ENCODE data around the gene ARMH4.
"Not testable (repeated sequence)": the region's sequence is repeated elsewhere in the genome, so short reads cannot be mapped to it uniquely, and the experiment has no call there.

Gene ARMH4

DNA sequence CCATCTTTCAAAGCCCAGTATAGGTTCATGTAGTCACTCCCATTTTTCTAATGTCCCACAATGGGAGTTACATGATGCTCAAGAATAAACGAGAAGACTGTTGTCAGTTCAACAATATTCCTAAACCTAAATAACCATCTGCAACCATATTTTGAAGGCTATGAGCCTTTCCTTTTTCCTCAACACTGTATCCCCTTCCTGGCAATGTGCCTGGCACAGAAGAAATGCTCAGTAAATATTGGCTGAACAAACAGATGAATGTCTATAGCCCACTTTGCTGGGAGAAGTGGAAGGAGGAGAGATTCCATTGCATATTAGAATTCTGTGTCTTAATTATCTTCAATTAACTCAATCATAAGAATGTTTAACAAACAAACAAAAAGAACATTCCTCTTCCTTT lies 6.1 kb downstream of the ARMH4 start:
- DNase-seq (ENCODE audit: low read depth in 1 of 2, low spot score in 1 of 2): no peak

DNA sequence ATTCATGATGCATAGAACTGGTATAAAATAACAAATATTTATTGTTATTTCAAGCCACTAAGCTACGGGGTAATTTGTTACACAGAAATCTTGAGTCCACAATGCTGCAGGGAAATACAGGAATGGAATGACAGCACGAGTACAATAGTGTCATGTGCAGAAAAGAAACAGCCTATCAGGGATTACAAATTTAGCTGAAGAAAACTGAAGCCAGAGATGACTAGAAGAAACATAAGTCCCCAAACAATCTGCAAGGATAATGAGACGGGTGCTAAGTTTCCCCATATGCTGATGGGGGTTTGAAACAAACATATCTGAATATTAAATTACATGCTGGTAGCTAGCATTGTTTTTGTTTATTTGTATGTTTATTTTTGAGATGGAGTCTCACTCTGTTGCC lies 8.9 kb downstream of the ARMH4 start:
- no peak for DNase-seq (ENCODE audit: low read depth in 1 of 2, low spot score in 1 of 2)

DNA sequence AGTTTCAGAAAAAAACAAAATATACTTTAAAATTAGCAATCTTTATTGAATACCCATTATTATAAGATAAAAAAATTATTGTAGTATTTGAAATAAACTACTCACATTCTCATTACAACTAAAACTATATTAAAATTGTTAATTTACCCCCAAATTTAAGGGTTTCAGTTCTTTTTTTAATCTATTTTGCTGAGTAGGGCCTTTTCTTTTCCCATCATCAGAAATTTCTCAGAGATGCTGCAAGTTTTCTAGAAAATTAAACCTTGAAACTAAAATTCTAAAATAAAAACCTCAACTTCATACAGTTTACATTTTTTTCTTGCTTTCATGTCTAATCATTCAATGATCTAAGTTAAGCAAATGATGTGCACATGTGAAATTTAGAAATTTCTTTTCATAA lies 10.1 kb downstream of the ARMH4 start:
- no peak for DNase-seq (ENCODE audit: low read depth in 1 of 2, low spot score in 1 of 2)

DNA sequence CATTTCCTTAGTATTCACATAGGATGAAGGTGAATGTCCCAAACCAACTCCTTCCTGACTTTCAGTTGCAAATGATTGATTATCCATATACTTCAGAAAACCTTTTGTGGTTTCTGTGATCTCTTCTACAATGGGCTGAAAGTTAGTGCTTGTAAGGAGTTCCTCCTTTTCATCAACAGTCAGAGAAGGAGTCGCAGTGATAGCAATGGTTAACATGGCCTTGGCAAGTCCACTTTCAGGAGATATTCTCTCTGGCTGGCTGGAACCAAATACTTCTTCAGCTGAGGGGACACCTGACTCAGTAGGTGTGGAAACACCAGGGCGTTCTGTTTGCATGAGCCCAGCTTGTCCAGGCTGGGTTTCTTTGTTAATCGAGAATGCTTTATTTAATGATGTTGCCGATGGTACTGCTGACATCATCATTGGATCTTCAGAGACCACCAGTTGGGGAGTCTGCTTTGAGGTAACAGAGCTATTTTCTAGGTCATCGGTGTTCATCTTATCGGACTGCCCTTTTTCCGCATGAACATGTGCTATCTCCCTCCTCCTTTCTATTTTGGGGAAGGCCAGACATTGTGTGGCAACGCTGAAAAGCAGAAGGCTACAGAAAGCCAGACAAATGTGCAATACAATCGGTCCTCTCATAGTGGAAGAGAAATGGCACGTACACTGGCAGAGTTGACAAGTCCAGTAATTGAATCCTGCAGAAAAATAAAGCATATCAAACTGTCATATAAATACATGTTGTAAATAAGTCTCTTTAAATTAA lies 13.1 kb downstream of the ARMH4 start:
- DNase-seq (ENCODE audit: low read depth in 1 of 2, low spot score in 1 of 2): no peak

DNA sequence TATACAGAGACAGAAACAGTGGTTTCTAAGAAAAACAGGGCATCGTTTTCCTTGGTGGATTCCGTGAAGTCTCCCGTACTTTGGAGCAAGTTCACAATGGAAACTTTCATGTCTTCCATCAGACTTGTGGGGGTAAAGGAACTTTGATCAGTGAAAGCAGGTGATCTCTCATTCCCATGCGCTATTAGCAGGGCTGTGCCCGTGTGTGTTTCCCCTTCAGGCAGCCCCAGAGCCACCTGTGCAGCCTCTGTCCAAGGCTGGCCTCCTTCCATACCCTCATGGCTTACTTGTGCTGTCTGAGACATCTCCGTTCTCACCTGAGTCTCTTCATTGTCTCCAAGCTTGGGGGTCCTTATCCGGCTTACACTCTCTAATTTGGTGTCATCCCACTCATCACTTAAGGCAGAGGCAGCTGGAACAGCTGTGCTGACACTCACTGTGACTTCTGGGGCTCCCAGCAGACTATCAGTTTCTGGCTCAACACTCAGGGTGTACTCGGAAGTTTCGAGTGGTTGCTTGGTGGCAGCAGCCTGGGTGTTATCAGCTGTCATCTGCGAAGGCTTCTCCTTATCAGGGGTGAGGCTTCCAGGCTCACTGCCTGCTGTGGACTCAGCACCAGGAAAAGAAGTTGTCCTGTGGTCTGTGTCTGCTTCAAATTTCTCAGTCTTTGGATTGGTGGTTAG lies 13.8 kb downstream of the ARMH4 start:
- DNase-seq (ENCODE audit: low read depth in 1 of 2, low spot score in 1 of 2): no peak

DNA sequence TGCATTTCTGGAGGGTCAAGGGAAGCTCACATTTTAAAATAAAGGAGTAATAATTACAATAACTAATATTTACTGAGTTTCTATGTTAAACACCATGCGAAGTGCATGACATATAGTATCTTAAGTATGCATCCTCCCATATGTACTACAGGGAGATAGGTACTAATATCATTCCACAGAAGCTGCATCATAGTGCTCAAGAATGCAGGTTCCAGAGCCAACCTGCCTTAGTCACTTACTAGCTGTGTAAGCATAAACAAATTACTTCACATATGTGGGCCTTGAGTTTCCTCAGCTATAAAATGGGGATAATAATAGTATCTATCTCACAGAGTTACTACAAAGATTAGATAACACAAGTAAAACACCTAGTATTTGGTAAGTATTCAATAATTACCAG lies 18.3 kb downstream of the ARMH4 start:
- no peak for DNase-seq (ENCODE audit: low read depth in 1 of 2, low spot score in 1 of 2)

DNA sequence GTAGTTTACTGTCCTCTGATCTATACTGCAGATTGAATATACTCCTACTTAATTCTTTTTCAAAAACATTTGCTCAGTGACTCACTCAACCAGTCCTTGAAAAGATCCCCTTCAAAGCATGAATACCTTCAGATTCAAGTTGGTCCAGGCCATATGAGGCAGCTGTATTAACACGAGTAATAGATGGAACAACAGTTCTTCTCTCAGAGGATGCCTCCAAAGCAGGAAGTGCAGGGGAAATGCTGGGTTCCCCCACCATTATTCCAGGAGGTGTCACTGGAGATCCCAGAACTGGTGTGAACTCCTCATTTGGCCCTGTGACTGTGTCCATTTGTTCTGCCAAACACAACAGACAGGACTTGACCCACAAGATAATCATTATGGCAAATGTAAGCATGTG lies 20.6 kb downstream of the ARMH4 start:
- no peak for DNase-seq (ENCODE audit: low read depth in 1 of 2, low spot score in 1 of 2)

DNA sequence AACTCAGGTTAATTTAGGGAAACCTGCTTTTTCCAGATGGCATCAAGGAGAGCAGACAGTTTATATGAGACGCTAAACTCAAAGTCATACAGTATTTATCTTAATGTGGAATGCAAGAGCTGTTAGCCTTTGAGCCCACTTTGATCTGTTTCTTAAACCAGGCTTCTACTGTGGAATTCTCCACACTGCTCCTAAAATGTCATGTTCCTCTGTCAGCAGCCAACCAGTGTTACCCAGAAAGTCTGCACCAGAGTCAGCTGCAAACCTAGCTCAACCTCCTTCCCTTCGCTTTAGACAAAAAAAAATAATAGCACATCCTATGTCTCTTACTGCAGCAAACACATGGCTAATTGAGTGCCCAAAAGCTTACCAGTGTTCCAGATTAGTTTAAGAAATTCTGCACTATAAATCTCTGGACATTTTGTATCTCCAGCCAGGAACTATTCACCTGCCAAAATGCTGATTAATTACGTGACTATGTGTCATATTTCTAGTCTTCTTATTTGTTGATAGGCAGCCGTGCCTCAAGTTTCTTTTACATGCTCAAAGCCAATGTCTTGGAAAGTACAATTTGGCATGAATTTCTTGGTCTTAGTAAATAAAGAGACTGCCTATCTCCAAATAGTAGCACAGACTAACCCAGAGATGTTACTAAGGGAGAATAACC lies 21.8 kb downstream of the ARMH4 start:
- DNase-seq (ENCODE audit: low read depth in 1 of 2, low spot score in 1 of 2): no peak

DNA sequence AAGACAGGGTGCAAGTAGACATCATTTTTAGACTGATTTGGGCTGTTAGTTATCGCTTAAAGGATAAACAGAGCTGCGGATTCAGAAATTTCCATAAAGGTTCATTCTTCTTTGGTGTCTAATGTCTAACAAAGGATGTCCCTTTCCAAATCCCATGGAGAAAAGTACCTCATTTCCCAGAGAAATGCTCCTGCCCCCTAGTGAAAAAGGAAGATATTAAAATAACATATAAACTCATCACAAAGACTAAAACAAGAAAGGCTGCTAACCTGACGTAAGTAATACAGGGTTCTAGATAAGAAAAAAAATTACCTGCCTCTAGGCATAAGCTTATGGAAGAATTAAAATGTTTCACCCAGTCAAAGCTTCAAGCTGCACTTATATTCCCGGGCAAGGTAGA lies 22.8 kb downstream of the ARMH4 start:
- no peak for DNase-seq (ENCODE audit: low read depth in 1 of 2, low spot score in 1 of 2)

DNA sequence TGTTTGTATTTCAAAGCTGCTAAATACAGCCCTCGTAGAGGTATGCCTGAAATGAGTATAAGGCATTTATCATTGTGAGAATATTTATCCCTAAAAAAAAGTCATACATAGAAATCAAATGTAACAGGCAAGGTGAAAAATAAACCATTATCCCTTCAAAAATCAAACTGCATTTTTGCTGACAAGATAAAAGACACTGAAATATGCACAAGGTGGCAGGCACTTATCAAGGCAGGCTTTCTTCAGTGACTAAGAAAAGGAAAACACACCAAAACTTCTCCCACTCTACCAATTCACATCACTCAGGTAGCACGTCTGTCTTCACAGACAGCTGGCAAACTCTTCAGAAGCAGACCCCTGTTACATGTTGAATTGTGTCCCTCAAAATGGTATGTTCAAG lies 23.6 kb downstream of the ARMH4 start:
- DNase-seq (ENCODE audit: low read depth in 1 of 2, low spot score in 1 of 2): no peak

DNA sequence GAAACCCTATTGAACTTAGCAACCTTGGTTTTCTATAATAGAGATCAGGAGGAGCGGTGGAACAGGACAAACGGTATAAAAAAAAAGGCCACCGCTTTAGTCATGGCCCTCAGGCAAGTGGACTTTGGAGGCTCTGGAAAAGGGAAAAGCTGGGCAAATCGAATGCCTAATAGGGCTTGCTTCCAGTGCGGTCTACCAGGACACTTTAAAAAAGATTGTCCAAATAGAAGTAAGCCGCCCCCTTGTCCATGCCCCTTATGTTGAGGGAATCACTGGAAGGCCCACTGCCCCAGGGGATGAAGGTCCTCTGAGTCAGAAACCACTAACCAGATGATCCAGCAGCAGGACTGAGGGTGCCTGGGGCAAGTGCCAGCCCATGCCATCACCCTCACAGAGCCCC lies 29.5 kb downstream of the ARMH4 start:
- not testable (repeated sequence) for DNase-seq (ENCODE audit: low read depth in 1 of 2, low spot score in 1 of 2)

DNA sequence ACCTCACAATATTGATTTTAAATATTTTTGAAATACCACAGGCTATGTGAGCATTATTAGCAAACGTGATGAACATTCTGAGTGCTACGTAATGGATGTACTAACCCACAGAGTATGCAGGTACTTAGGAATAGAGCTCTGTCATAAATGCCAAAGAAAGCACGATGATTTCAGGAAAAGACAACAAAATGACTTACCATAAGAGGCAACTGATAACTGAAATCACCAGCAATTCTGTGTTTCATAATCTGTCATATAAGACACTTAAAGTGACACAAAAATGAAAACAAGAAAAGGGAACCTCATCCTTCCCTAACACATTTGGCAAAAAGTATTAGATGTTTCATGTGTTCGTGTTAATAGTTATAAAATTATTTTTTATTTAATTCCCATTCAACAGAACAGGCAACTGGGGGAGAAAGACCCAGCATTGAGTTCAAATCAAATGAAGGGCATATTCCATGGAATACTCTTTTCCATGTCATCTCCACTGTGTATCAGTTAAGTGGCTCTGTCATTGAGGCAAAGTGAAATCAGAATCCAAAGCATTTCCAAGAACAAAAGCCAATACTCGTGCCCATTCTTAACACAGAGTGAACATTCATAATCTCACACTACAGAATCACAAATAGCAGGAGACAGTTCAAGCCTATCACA lies 30.4 kb downstream of the ARMH4 start:
- no peak for DNase-seq (ENCODE audit: low read depth in 1 of 2, low spot score in 1 of 2)

DNA sequence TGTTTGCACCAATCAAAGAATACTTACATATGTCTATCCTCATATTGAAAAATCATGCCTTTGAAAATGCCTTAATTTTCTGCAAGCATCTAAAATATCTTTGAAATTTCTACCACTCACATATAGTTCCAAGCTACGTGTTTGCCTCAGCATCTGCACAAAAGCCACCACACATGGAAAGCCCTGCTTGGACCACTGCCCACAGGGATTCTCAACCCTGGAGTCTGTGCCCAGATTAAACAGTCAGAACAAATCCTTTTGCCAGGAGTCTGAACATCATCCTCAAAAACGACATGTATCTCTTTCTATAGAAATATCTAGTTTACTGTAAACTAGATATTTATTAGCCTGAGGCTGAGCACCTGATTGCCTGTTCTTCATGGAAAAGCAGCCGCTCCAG lies 32.6 kb downstream of the ARMH4 start:
- DNase-seq (ENCODE audit: low read depth in 1 of 2, low spot score in 1 of 2): no peak

DNA sequence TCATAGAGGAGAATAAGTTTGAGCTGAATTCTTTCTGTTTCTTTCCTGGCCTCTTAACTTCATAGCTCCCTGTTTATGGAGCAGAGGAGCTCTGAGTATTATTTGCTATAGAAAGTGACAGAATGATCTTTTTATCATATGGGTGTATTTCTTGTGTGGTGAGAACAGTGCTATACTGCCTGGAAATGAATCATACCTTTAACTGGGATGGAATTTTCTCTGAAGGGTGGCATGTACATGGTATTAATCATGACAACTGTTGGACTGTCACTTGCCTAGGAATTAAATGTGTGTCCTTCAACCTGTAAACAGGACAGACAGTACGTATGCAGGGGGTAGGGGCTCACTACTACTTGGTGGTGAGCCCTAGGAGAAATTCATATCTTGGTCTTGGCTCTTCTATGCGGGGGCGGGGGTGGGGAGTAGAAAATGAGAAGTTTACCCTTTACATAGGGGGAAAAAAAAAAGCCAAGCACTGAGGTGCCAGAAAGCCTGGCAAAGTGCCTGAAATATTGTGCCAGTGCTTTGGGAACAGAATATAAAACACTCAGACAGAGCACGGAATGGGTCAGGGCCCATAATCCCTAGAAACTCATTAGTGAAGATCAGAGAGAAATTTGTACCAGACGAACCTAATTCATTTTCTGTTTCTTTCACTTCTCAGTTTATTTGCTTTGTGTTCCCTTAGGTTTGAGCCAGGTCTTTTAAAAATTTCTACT lies 33.8 kb downstream of the ARMH4 start:
- no peak for DNase-seq (ENCODE audit: low read depth in 1 of 2, low spot score in 1 of 2)

DNA sequence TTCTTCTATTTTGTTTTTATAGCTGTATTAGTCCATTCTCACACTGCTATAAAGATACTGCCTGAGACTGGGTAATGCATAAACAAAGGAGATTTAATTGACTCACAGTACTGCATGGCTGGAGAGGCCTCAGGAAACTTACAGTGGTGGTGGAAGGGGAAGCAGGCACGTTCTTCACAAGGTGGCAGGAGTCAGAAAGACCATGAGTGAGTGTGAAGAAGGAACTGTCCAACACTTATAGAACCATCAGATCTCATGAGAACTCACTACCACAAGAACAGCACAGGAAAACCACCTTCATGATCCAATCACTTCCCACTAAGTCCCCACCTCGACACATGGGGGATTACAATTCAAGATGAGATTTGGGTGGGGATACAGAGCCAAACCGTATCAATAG lies 42.3 kb downstream of the ARMH4 start:
- DNase-seq (ENCODE audit: low read depth in 1 of 2, low spot score in 1 of 2): no peak

DNA sequence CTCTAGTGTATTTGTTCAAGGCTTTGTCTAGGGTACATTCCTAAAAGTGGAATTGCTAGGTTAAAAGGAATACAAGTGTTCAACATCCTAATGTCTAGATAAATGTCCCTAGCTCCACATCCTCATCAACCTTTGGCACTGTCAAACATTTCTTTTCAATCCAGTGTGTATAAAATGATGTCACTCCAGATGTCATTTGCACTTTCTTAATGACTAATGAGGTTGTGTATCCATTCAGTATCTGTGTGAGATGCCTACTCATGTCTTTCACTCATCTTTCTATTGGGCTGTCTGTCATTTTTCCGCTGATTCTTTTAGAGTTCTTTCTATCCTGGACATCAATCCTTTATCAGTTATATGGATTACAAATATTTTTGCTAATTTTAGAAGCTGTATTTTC lies 43.3 kb downstream of the ARMH4 start:
- no peak for DNase-seq (ENCODE audit: low read depth in 1 of 2, low spot score in 1 of 2)

DNA sequence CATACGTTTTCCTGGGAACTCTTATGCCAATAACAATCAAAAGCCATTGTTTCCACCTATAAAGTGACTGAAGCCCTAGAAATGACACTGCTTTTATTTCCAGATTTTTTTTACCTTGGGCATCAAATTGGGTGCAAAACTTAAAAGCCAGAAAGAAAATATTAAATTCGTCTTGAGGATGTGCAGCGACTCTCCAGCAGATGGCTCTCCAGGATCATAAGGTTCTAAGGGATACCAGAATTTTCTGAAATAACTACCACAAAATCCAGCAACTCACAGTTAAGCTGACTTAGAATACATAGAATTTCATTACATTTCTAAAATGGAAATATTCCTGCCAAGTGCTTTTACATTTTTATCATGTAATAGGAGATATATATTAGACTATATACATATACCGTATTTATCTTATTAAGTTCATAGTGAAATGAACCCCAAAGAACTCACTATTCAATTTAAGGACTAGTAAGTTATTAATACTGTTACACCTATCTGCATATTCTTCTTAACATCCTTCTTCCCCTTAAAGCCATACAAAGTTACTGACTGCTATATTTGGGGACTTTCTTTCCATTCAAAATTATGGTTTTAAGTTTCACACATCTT lies 44.0 kb downstream of the ARMH4 start:
- DNase-seq (ENCODE audit: low read depth in 1 of 2, low spot score in 1 of 2): no peak

DNA sequence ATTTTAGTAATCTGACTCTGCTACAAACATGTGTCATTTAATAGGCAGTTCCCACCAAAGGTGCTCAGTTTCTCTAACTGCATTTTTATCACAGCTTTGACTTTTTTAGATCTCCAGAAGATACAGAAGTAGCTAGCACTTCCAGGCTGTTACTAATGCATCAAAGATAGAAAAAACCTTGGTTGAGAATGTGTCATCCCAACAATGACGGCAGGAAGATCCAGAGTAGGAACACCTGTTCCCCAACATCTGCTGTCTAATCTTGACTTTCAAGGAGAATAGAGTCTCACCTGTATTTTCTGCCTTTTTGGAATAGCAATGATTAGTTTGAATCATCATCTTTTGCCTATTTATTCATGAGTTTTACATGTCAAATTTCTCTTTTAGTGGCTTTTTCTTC lies 45.0 kb downstream of the ARMH4 start:
- DNase-seq (ENCODE audit: low read depth in 1 of 2, low spot score in 1 of 2): no peak

DNA sequence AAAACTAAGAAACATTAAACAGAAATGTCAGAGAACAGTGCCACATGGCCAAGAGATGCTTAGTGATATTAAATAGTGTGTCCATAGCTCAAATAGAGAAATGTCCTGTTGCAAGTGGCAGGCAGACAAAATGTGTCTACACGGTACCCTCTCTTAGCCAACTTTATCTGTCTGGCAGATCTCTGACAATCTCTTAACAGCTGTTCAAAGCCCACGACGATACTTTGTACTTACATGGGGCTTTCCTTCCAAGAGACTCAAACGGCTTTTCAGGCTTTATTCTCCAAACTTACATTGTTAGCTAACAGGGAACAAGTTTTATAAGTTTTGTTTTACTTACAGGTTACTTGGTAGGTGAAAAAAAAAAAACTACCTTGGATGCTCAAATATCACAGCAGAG lies 45.6 kb downstream of the ARMH4 start:
- DNase-seq (ENCODE audit: low read depth in 1 of 2, low spot score in 1 of 2): no peak

DNA sequence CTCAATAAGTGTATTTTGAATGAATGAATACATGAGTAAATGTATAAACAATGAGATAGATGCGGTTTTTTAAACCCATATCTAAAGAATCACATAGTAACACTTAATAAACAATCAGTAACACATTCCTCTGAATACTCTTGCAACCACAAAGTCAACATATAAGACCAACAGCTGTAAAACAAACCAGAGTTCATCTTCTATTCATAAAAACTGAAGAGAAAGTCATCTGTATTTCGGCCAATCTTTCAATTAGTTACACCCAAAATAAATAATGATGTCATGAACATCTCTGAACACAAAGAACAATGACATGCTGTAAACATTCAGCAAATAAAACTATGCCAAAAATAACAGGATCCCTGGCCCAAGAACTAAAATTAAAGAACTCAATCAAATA lies 47.2 kb downstream of the ARMH4 start:
- no peak for DNase-seq (ENCODE audit: low read depth in 1 of 2, low spot score in 1 of 2)

Data from activated T-helper 1 cell treated with anti-CD3 and anti-CD28 coated beads, Interleukin-2, amount 50 U/mL, for 16 hours (primary cell).